ENCODE data around the gene NCEH1.
"Not testable (repeated sequence)": the region's sequence is repeated elsewhere in the genome, so short reads cannot be mapped to it uniquely, and the experiment has no call there.

Gene NCEH1

GRCh38 chr3:172669021-172669420, 41.8 kb downstream of the NCEH1 start:
- no peak for TF ChIP-seq CTCF (IDR thresholded peaks at IDR 0.05; ENCODE audit: control insufficient read depth, insufficient read depth, low read depth, low read length, missing control alignments)
- no peak overlapping the region for H3K4me3 ChIP-seq (ENCODE audit: control insufficient read depth, low read depth, low read length)
- no peak for DNase-seq (ENCODE audit: low read depth)

GRCh38 chr3:172666873-172667694, 43.8 kb downstream of the NCEH1 start:
- TF ChIP-seq CTCF (IDR thresholded peaks at IDR 0.05; ENCODE audit: control insufficient read depth, insufficient read depth, low read depth, low read length, missing control alignments), result peak; percentile 85
- H3K4me3 ChIP-seq (ENCODE audit: control insufficient read depth, low read depth, low read length), result no peak overlapping the region
- DNase-seq (ENCODE audit: low read depth), result peak; percentile 45

GRCh38 chr3:172666181-172666872, 44.5 kb downstream of the NCEH1 start:
- no peak for DNase-seq (ENCODE audit: low read depth)
- no peak overlapping the region for H3K4me3 ChIP-seq (ENCODE audit: control insufficient read depth, low read depth, low read length)
- TF ChIP-seq CTCF (IDR thresholded peaks at IDR 0.05; ENCODE audit: control insufficient read depth, insufficient read depth, low read depth, low read length, missing control alignments), result peak; percentile 26

GRCh38 chr3:172665510-172665909, 45.4 kb downstream of the NCEH1 start:
- DNase-seq (ENCODE audit: low read depth), result not testable (repeated sequence)

GRCh38 chr3:172660421-172660820, 50.4 kb downstream of the NCEH1 start:
- H3K4me3 ChIP-seq (ENCODE audit: control insufficient read depth, low read depth, low read length); DNase-seq (ENCODE audit: low read depth): not testable (repeated sequence)

More at GRCh38 chr3:172665510-172665909, 45.4 kb downstream of the NCEH1 start:
- not testable (repeated sequence) for H3K4me3 ChIP-seq (ENCODE audit: control insufficient read depth, low read depth, low read length)

GRCh38 chr3:172659246-172660002, 51.4 kb downstream of the NCEH1 start:
- no peak overlapping the region for H3K4me3 ChIP-seq (ENCODE audit: control insufficient read depth, low read depth, low read length)
- no peak for DNase-seq (ENCODE audit: low read depth)
- TF ChIP-seq CTCF (IDR thresholded peaks at IDR 0.05; ENCODE audit: control insufficient read depth, insufficient read depth, low read depth, low read length, missing control alignments), result no peak

GRCh38 chr3:172658344-172659245, 52.3 kb downstream of the NCEH1 start:
- H3K4me3 ChIP-seq (ENCODE audit: control insufficient read depth, low read depth, low read length), result no peak overlapping the region
- no peak for TF ChIP-seq CTCF (IDR thresholded peaks at IDR 0.05; ENCODE audit: control insufficient read depth, insufficient read depth, low read depth, low read length, missing control alignments)
- peak; percentile 73 for DNase-seq (ENCODE audit: low read depth)
